ENCODE results near the gene HNRNPDL.

- TF ChIP-seq PRDM15 (CRISPR knock-in tag; IDR thresholded peaks at IDR 0.05) (no peak), HMGXB4 (CRISPR knock-in tag; IDR thresholded peaks at IDR 0.05) (no peak), NFATC4 (CRISPR knock-in tag; IDR thresholded peaks at IDR 0.05) (no peak), CTCF (IDR thresholded peaks at IDR 0.05) (no peak), ZNF121 (CRISPR knock-in tag; IDR thresholded peaks at IDR 0.05) (no peak)
Observed at GRCh38 chr4:82382751-82383150, 47.5 kb downstream of the HNRNPDL start.

Measured in WTC11 (cell line).